ENCODE data around the gene NLN. TPM values are rescaled to one million over a fixed set of nuclear protein-coding genes. Genes with fewer than 3 reads are reported as not detected.

NLN gene
- total and polyA plus RNA-seq, 12 donors, result 0.77 to 14.1 (median 6.9) TPM

DNA sequence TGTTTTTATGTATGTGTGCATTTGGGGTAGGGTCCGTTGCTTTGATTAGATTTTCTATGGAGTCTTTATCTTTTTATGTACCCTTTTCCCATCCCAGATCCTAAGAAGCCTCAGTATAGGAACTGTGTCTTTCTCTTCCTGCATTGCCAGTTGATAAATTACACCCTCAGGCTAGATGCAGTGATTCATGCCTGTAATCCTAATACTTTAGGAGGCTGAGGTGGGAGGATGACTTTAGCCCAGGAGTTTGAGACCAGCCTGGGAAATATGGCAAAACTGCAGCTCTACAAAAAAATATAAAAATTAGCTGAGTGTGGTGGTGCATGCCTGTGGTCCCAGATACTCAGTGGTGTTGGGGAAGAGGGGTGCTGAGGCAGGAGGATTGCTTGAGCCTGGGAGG lies 40.2 kb downstream of the NLN start:
- WGBS, 4 donors, result 73 to 87% (median 82%) methylated on average over 1 of the region's 1 CpG
- Histone ChIP-seq H3K4me1 (replicated peaks in 1 of 2) (no peaks in the 10 kb centered on the region), H3K4me3 (no peak overlapping the region), H3K36me3 (replicated peaks in 1 of 2) (no peaks in the 10 kb centered on the region), H3K27me3 (no peaks in the 10 kb centered on the region), H3K27ac (no peak overlapping the region), H3K9me3 (replicated peaks in 1 of 3) (no peaks in the 10 kb centered on the region)
- intact Hi-C loops (cut with DNase I), result no loop called here
- no peak for DNase-seq
- no peak for TF ChIP-seq POLR2A (IDR thresholded peaks at IDR 0.05)
- TF ChIP-seq, protein P1, sequence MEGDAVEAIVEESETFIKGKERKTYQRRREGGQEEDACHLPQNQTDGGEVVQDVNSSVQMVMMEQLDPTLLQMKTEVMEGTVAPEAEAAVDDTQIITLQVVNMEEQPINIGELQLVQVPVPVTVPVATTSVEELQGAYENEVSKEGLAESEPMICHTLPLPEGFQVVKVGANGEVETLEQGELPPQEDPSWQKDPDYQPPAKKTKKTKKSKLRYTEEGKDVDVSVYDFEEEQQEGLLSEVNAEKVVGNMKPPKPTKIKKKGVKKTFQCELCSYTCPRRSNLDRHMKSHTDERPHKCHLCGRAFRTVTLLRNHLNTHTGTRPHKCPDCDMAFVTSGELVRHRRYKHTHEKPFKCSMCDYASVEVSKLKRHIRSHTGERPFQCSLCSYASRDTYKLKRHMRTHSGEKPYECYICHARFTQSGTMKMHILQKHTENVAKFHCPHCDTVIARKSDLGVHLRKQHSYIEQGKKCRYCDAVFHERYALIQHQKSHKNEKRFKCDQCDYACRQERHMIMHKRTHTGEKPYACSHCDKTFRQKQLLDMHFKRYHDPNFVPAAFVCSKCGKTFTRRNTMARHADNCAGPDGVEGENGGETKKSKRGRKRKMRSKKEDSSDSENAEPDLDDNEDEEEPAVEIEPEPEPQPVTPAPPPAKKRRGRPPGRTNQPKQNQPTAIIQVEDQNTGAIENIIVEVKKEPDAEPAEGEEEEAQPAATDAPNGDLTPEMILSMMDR (IDR thresholded peaks at IDR 0.05), result no peak

DNA sequence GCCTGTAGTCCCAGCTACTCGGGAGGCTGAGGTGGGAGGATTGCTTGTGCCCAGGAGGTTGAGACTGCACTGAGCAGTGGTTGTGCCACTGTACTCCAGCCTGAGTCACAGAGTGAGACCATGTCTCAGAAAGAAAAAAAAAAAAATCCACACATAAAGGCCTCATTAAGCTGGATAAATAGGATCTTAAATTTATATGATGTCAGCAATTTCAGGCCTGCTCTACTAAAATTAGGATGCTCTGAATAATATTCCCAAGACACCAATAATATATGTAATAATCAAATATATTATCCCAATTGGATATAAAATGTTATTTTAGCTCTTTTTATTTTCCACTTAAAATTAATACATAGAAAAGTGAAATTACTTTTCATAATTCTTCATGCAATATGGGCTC lies 43.6 kb downstream of the NLN start:
- Histone ChIP-seq H3K4me1 (replicated peaks in 1 of 2) (no peaks in the 10 kb centered on the region), H3K27me3 (no peaks in the 10 kb centered on the region), H3K4me3 (no peak overlapping the region), H3K36me3 (replicated peaks in 1 of 2) (no peaks in the 10 kb centered on the region), H3K27ac (no peak overlapping the region), H3K9me3 (replicated peaks in 1 of 3) (no peaks in the 10 kb centered on the region)
- no peak for DNase-seq
- no peak for TF ChIP-seq POLR2A (IDR thresholded peaks at IDR 0.05)
- TF ChIP-seq, protein P1 (IDR thresholded peaks at IDR 0.05), result no peak
- intact Hi-C loops (cut with DNase I), result no loop called here
- 94 to 100% (median 96%) methylated on average over 1 of the region's 1 CpG for WGBS, 4 donors

DNA sequence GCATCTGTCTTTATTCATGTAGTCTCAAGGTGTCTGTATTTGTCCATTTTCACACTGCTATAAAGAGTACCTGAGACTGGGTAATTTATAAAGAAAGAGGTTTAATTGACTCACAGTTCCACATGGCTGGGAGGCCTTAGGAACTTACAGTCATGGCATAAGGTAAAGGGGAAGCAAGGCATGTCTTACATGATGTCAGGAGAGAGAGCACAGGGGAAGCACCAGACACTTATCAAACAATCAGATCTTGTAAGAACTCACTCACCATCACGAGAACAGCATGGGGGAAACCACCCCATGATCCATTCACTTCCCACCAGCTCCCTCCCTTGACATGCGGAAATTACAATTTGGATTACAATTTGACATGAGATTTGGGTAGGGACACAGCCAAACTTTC lies 44.2 kb downstream of the NLN start:
- no peak overlapping the region for H3K27ac ChIP-seq
- WGBS, 4 donors, result 90 to 100% (median 91%) methylated on average over 2 of the region's 2 CpGs
- H3K4me3 ChIP-seq, result no peak overlapping the region
- no peaks in the 10 kb centered on the region for H3K4me1 ChIP-seq (replicated peaks in 1 of 2)
- TF ChIP-seq, protein P1 (IDR thresholded peaks at IDR 0.05), result no peak
- no peak for TF ChIP-seq POLR2A (IDR thresholded peaks at IDR 0.05)
- no peaks in the 10 kb centered on the region for H3K9me3 ChIP-seq (replicated peaks in 1 of 3)
- intact Hi-C loops (cut with DNase I), result no loop called here
- no peaks in the 10 kb centered on the region for H3K27me3 ChIP-seq
- DNase-seq, result no peak
- H3K36me3 ChIP-seq (replicated peaks in 1 of 2), result no peaks in the 10 kb centered on the region

DNA sequence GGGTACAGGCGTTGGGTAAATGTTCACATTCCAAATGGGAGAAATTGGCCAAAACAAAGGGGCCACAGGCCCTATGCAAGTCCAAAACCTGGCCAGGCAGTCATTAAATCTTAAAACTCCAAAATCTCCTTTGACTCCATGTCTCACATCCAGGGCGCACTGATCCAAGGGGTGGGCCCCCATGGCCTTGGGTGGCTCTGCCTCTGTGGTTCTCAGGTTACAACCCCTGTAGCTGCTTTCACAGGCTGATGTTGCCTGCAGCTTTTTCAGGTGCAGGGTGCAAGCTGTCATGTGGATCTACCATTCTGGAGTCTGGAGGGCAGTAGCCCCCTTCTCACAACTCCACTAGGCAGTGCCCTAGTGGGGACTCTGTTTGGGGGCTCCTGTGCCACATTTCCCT lies 44.8 kb downstream of the NLN start:
- H3K9me3 ChIP-seq (replicated peaks in 1 of 3), result no peaks in the 10 kb centered on the region
- intact Hi-C loops (cut with DNase I), result no loop called here
- H3K4me3 ChIP-seq, result no peak overlapping the region
- H3K27ac ChIP-seq, result no peak overlapping the region
- TF ChIP-seq, protein P1 (IDR thresholded peaks at IDR 0.05), result no peak
- no peak for TF ChIP-seq POLR2A (IDR thresholded peaks at IDR 0.05)
- DNase-seq, result no peak
- no peaks in the 10 kb centered on the region for H3K36me3 ChIP-seq (replicated peaks in 1 of 2)
- WGBS, 4 donors, result 83 to 98% (median 94%) methylated on average over 2 of the region's 2 CpGs
- no peaks in the 10 kb centered on the region for H3K27me3 ChIP-seq
- H3K4me1 ChIP-seq (replicated peaks in 1 of 2), result no peaks in the 10 kb centered on the region

Measured in adrenal gland (tissue), 12 donors.